ENCODE results near the gene IREB2. TPM values are rescaled to one million over a fixed set of nuclear protein-coding genes. Genes with fewer than 3 reads are reported as not detected.
A peak's percentile ranks its signal among the peaks of the same experiment; 100 is the strongest.

Gene IREB2
- polyA plus RNA-seq, 1 donor: 58.7 TPM

DNA sequence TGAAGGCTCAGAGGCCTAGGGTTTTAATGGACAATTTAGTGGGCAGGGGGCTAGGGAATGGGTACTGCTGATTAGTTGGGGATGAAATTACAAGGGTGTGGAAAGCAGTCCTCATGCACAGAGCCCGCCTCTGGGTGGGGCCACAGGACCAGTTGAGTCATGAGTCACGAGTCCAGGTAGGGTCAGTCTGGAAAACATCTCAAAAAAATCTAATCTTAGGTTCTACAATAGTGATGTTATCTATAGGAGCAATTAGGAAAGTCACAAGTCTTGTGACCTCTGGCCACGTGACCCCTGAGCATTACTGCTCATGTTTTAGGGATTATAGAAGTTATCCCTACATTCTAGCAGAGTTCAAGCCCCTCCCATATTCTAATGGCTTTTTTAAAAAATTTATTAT, 18.6 kb upstream of the IREB2 start:
- H3K4me1 ChIP-seq (ENCODE audit: control insufficient read depth, insufficient read depth, low read length): peaks cover 57% of the 10 kb centered on the region

DNA sequence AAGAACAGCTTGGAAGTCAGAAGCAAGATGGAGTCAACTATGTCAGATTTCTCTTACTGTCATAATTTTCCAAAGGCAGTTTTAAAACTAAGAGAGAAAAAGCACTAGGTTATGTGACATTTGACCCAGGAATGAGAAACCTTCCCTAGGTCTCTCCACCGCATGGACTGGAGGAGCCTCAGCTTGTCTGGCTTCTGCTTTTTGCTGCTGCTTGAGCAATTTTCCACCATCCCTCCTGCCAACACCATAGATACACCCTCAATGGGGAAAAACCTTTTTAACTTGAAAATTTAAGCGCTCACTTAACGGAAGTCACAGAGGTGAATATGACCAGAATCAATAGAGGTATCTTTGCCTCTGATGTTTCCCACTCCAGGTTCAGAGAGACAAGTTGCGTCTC, 17.8 kb upstream of the IREB2 start:
- H3K27ac ChIP-seq (ENCODE audit: low read length): no peak overlapping the region
- no CpG with 5 or more reads among the region's 4 CpGs for WGBS (ENCODE audit: insufficient coverage, low lambda C conversion rate)
- no peaks in the 10 kb centered on the region for H3K27me3 ChIP-seq (ENCODE audit: control insufficient read depth, insufficient read depth, low read length)
- H3K4me3 ChIP-seq (ENCODE audit: low read length): no peak overlapping the region
- no peaks in the 10 kb centered on the region for H3K9me3 ChIP-seq (ENCODE audit: control insufficient read depth, low read depth, low read length)
- H3K4me1 ChIP-seq (ENCODE audit: control insufficient read depth, insufficient read depth, low read length): peaks cover 52% of the 10 kb centered on the region
- no peak for DNase-seq
- no peaks in the 10 kb centered on the region for H3K36me3 ChIP-seq (ENCODE audit: control insufficient read depth, insufficient read depth, low read length)

More for the DNA sequence above, 18.6 kb upstream of the IREB2 start:
- Histone ChIP-seq H3K4me3 (ENCODE audit: low read length) (no peak overlapping the region), H3K9me3 (ENCODE audit: control insufficient read depth, low read depth, low read length) (no peaks in the 10 kb centered on the region), H3K27me3 (ENCODE audit: control insufficient read depth, insufficient read depth, low read length) (no peaks in the 10 kb centered on the region), H3K27ac (ENCODE audit: low read length) (peak overlapping the region; percentile 59), H3K36me3 (ENCODE audit: control insufficient read depth, insufficient read depth, low read length) (no peaks in the 10 kb centered on the region)
- no CpG with 5 or more reads among the region's 3 CpGs for WGBS (ENCODE audit: insufficient coverage, low lambda C conversion rate)
- peak; percentile 51 to 77 for DNase-seq

DNA sequence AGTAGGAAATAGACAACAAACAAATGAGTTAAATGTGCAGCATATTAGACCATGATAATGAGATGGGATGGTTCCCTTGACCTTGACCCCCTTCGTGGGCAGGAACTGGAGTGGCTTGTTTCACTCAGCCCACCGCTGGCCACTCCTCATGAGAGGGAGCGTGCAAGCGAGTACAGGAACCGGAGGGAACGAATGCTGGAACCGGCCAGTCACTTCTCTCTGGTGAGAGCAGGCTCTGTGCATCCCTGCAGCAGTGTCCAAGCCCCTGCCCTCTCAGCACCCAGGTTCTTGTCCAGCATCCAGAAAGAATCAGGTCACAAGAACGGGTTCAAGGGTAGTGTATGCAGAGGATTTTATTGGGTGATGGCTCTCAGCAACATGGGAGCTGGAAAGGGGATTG, 17.2 kb upstream of the IREB2 start:
- DNase-seq: no peak
- Histone ChIP-seq H3K27me3 (ENCODE audit: control insufficient read depth, insufficient read depth, low read length) (no peaks in the 10 kb centered on the region), H3K36me3 (ENCODE audit: control insufficient read depth, insufficient read depth, low read length) (no peaks in the 10 kb centered on the region), H3K4me1 (ENCODE audit: control insufficient read depth, insufficient read depth, low read length) (peaks cover 47% of the 10 kb centered on the region), H3K9me3 (ENCODE audit: control insufficient read depth, low read depth, low read length) (no peaks in the 10 kb centered on the region), H3K27ac (ENCODE audit: low read length) (no peak overlapping the region), H3K4me3 (ENCODE audit: low read length) (no peak overlapping the region)
- no CpG with 5 or more reads among the region's 8 CpGs for whole genome bisulfite sequencing (ENCODE audit: insufficient coverage, low lambda C conversion rate)

DNA sequence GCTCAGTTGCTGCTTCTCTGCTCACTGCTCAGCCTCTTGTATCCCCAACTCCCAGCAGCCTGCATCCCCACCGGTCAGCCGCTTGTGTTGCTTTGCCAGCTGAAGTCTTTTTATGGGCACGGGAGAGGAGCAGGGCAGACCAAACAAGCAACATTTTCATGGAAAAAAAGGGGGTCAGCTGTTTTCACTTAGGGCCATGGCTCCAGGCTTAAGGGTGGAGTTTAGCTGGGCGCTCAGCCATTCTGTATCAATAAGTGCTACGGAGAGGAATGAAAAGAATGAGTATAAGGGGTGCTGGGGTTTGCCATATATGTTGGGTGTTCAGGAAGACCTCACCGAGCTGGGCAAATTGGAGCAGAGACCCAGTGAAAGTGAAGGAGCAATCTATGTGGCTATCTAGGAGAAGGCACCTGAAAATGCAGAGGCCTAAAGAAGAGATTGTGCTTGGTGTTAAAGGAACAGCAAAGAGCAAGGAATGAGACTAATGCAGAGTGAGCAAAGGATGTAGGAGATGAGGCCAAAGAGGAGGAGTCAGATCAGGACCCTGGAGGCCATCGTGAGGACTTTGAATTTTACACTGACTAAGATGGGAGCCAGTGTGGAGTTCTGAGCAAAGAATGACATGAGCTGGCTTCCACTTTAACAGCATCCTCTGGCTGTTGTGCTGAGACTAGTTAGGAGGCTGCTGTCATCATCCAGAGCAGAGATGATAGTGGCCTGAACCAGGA, 16.6 kb upstream of the IREB2 start:
- Histone ChIP-seq H3K9me3 (ENCODE audit: control insufficient read depth, low read depth, low read length) (no peaks in the 10 kb centered on the region), H3K27ac (ENCODE audit: low read length) (no peak overlapping the region), H3K4me1 (ENCODE audit: control insufficient read depth, insufficient read depth, low read length) (peaks cover 41% of the 10 kb centered on the region), H3K36me3 (ENCODE audit: control insufficient read depth, insufficient read depth, low read length) (no peaks in the 10 kb centered on the region), H3K27me3 (ENCODE audit: control insufficient read depth, insufficient read depth, low read length) (no peaks in the 10 kb centered on the region), H3K4me3 (ENCODE audit: low read length) (no peak overlapping the region)
- 100% methylated on average over 1 of the region's 7 CpGs for WGBS (ENCODE audit: insufficient coverage, low lambda C conversion rate)
- no peak for DNase-seq

DNA sequence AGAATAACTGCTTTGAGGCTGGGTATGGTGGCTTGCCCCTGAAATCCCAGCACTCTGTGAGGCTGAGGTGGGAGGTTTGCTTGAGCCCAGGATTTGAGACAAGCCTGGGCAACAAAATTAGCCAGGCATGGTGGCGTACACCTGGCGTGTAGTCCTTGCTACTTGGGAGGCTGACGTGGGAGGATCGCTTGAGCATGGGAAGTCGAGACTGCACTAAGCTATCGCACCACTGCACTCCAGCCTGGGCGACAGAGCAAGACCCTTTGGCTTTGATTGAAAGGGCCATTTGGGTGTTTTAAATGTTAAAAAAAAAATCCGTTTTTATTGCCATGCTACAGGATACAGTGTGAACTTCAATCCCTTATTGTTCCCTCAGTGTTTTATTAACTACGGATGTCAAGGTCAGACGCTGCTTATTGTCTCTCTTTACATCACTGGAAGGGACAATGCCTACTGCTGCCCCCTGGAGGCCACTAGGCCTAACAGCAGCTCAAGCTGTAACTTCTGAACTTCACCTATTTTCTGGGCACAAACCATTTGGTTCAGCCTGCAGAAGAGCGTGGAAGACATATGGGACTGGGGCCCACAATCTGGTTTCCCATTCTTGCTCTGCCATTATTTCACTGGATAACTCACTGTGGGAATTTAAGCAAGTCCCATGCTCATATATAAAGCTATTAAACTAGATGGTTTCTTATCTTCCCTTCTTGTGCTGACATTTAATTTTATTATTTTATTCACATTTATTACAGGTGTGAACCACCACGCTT, 15.3 kb upstream of the IREB2 start:
- peak overlapping the region; percentile 52 for H3K27ac ChIP-seq (ENCODE audit: low read length)
- no peaks in the 10 kb centered on the region for H3K9me3 ChIP-seq (ENCODE audit: control insufficient read depth, low read depth, low read length)
- H3K4me1 ChIP-seq (ENCODE audit: control insufficient read depth, insufficient read depth, low read length): peaks cover 28% of the 10 kb centered on the region
- WGBS (ENCODE audit: insufficient coverage, low lambda C conversion rate): 60% methylated on average over 1 of the region's 12 CpGs
- no peaks in the 10 kb centered on the region for H3K27me3 ChIP-seq (ENCODE audit: control insufficient read depth, insufficient read depth, low read length)
- DNase-seq: peak; percentile 76 to 88
- H3K4me3 ChIP-seq (ENCODE audit: low read length): no peak overlapping the region
- no peaks in the 10 kb centered on the region for H3K36me3 ChIP-seq (ENCODE audit: control insufficient read depth, insufficient read depth, low read length)

DNA sequence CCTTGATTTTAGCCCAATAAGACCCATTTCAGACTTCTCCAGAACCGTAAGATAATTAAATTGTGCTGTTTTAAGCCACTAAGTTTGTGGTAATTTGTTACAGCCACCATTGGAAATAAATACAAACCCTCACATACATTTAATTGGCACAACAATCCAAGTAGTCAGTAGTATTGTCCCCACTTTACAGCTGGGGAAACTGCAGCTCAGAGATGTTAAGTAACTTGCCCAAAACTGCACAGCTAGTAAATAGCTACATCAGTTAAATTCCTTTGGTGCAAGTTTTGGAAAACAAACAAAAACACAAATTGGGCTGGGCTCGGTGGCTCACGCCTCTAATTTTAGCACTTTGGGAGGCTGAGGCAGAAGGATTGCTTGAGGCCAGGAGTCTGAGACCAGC, 13.3 kb upstream of the IREB2 start:
- Histone ChIP-seq H3K9me3 (ENCODE audit: control insufficient read depth, low read depth, low read length) (no peaks in the 10 kb centered on the region), H3K27ac (ENCODE audit: low read length) (no peak overlapping the region), H3K4me3 (ENCODE audit: low read length) (no peak overlapping the region), H3K4me1 (ENCODE audit: control insufficient read depth, insufficient read depth, low read length) (peaks cover 12% of the 10 kb centered on the region), H3K36me3 (ENCODE audit: control insufficient read depth, insufficient read depth, low read length) (no peaks in the 10 kb centered on the region), H3K27me3 (ENCODE audit: control insufficient read depth, insufficient read depth, low read length) (no peaks in the 10 kb centered on the region)
- DNase-seq: no peak
- no CpG with 5 or more reads among the region's 3 CpGs for WGBS (ENCODE audit: insufficient coverage, low lambda C conversion rate)

DNA sequence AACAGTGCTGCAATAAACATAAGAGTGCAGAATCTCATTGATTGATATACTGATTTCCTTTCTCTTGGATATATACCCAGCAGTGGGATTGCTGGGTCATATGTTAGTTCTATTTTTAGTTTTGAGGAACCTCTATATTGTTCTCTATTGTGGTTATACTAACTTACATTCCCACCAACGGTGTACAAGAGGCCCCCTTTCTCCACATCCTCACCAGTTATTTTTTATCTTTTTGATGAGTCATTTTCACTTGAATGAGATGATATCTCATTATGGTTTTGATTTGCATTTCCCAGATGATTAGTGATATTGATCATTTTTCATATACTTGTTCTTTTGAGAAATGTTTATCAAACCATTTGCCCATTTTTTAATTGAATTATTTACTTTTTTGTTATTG, 12.4 kb upstream of the IREB2 start:
- Histone ChIP-seq H3K9me3 (ENCODE audit: control insufficient read depth, low read depth, low read length) (no peaks in the 10 kb centered on the region), H3K4me1 (ENCODE audit: control insufficient read depth, insufficient read depth, low read length) (peaks cover 12% of the 10 kb centered on the region), H3K27me3 (ENCODE audit: control insufficient read depth, insufficient read depth, low read length) (no peaks in the 10 kb centered on the region), H3K27ac (ENCODE audit: low read length) (no peak overlapping the region), H3K4me3 (ENCODE audit: low read length) (no peak overlapping the region), H3K36me3 (ENCODE audit: control insufficient read depth, insufficient read depth, low read length) (no peaks in the 10 kb centered on the region)
- no peak for DNase-seq
- 83% methylated on average over 1 of the region's 1 CpG for WGBS (ENCODE audit: insufficient coverage, low lambda C conversion rate)

DNA sequence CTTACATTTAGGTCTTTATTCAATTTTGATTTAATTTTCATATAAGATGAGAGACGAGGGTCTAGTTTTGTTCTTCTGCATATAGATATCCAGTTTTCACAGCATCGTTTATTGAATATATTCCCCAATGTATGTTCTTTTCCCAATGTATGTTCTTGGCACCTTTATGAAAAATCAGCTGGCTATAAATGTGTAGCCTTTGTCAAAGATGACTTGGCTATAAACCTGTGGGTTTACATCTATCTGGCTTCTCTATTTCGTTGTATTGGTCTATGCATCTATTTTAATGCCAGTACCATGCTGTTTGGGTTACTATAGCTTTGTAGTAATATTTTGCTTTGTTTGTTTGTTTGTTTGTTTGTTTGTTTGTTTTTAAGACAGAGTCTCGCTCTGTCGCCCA, 11.7 kb upstream of the IREB2 start:
- no peaks in the 10 kb centered on the region for H3K36me3 ChIP-seq (ENCODE audit: control insufficient read depth, insufficient read depth, low read length)
- H3K27me3 ChIP-seq (ENCODE audit: control insufficient read depth, insufficient read depth, low read length): peaks cover 3% of the 10 kb centered on the region
- H3K4me3 ChIP-seq (ENCODE audit: low read length): no peak overlapping the region
- H3K27ac ChIP-seq (ENCODE audit: low read length): no peak overlapping the region
- WGBS (ENCODE audit: insufficient coverage, low lambda C conversion rate): no CpG with 5 or more reads among the region's 5 CpGs
- H3K9me3 ChIP-seq (ENCODE audit: control insufficient read depth, low read depth, low read length): no peaks in the 10 kb centered on the region
- H3K4me1 ChIP-seq (ENCODE audit: control insufficient read depth, insufficient read depth, low read length): peaks cover 12% of the 10 kb centered on the region
- DNase-seq: no peak

DNA sequence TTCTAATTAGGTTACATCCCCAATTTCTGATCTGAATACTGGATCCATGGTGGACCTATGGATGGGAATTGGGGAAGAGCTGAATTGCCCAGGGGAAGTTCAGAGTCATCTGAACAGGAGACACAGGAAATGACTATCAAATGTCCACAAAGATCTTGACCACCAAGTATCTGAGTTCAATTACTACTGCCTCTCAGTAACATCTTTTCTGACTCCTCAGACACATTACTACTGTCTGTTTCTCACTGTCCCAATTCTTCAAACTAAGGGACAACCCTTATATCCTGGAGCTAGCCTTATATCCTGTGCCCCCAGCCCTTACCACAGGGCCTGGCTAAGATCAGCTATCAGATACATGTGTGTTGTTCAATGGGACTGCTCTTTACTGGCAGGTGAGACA, 10.1 kb upstream of the IREB2 start:
- no peak for DNase-seq
- Histone ChIP-seq H3K4me1 (ENCODE audit: control insufficient read depth, insufficient read depth, low read length) (peaks cover 3% of the 10 kb centered on the region), H3K4me3 (ENCODE audit: low read length) (no peak overlapping the region)

DNA sequence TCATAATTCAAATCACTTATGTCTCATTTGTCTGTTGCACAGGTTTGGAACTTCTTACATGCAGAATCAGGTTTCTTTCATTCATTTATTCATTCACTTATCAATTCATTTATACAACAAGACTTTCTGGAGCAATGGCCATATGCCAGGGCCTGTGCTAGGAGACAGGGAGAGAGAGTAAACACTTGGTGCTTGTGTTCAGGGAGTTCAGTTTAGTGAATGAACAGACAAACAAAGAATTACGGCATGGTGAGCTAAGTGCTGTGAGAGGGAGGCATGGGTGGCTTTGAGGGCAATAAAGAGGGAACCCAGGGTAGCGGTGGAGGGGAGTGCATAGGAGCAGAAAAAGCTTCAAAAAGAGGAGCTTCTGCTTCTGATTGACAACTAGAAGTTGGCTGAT, 8.5 kb upstream of the IREB2 start:
- Histone ChIP-seq H3K4me1 (ENCODE audit: control insufficient read depth, insufficient read depth, low read length) (no peaks in the 10 kb centered on the region), H3K27ac (ENCODE audit: low read length) (no peak overlapping the region), H3K36me3 (ENCODE audit: control insufficient read depth, insufficient read depth, low read length) (no peaks in the 10 kb centered on the region), H3K4me3 (ENCODE audit: low read length) (no peak overlapping the region), H3K9me3 (ENCODE audit: control insufficient read depth, low read depth, low read length) (no peaks in the 10 kb centered on the region), H3K27me3 (ENCODE audit: control insufficient read depth, insufficient read depth, low read length) (peaks cover 3% of the 10 kb centered on the region)
- DNase-seq: peak; percentile 31 to 40
- WGBS (ENCODE audit: insufficient coverage, low lambda C conversion rate): 17% methylated on average over 1 of the region's 2 CpGs

More for the DNA sequence above, 10.1 kb upstream of the IREB2 start:
- Histone ChIP-seq H3K9me3 (ENCODE audit: control insufficient read depth, low read depth, low read length) (no peaks in the 10 kb centered on the region), H3K27me3 (ENCODE audit: control insufficient read depth, insufficient read depth, low read length) (peaks cover 3% of the 10 kb centered on the region), H3K27ac (ENCODE audit: low read length) (no peak overlapping the region), H3K36me3 (ENCODE audit: control insufficient read depth, insufficient read depth, low read length) (no peaks in the 10 kb centered on the region)
